Endothelial cell of coronary artery (primary cell): ENCODE results near the gene BRD3OS. TPM values are rescaled to one million over a fixed set of nuclear protein-coding genes. Genes with fewer than 3 reads are reported as not detected.

ENCODE experiments used
- total RNA-seq: library from RNA; depleted of rRNA; stranded (reverse); fragments of >200 nt; gene quantifications from 2 replicates; pipeline ENCODE4 v1.2.3, GENCODE V29; 2014

Gene BRD3OS
- total RNA-seq = 8.4 and 11.2 TPM in 2 replicates

GRCh38 chr9:134024828-134025605 lies at the start of gene BRD3OS:
Gene BRD3OS (plus strand): TSS chr9:134025481. CDS start chr9:134026748, 1,267 bp downstream.

GRCh38 chr9:133991964-133992779 lies 33.1 kb upstream of the BRD3OS start, which contains the start of gene VAV2:
Gene VAV2 (minus strand): TSS chr9:133992324. CDS start chr9:133992278, 46 bp downstream.

GRCh38 chr9:134067904-134068743 lies 42.8 kb downstream of the BRD3OS start, which contains the start of gene BRD3:
Gene BRD3 (minus strand): TSS chr9:134068026. CDS start chr9:134053477, 14,549 bp downstream.

Other genes with a start within 250 kb of the BRD3OS start
- 15.5 and 20.9 TPM in 2 replicates for gene VAV2, start 33.2 kb upstream of the BRD3OS start, total RNA-seq
- gene BRD3, start 42.5 kb downstream of the BRD3OS start, total RNA-seq = 7.6 and 13.9 TPM in 2 replicates
- gene WDR5, start 110.6 kb downstream of the BRD3OS start, total RNA-seq = 19.5 and 20.1 TPM in 2 replicates
- not detected in 2 replicates for gene RNU6ATAC, start 139.1 kb downstream of the BRD3OS start, total RNA-seq